ENCODE measurements around the gene FLT1. TPM values are rescaled to one million over a fixed set of nuclear protein-coding genes. Genes with fewer than 3 reads are reported as not detected.

The FLT1 gene
- total and polyA plus RNA-seq, 2 of the 13 experiments (the other 11 are each of a cell fraction or from before 2014, with no cell fraction given) = 0.02 TPM; not detected in 1

GRCh38 chr13:28448651-28449358, 46.1 kb downstream of the FLT1 start:
- no peak for DNase-seq (ENCODE audit: low spot score)
- H3K4me1 ChIP-seq (ENCODE audit: insufficient read depth, low read length) = no peaks in the 10 kb centered on the region
- H3K9me3 ChIP-seq (ENCODE audit: low read length) = peaks cover 4% of the 10 kb centered on the region; the same call in 1 of the 2 replicates
- WGBS (ENCODE audit: low lambda C conversion rate) = 33% methylated on average over 4 of the region's 4 CpGs
- H3K27ac ChIP-seq (ENCODE audit: extremely low read length, insufficient read depth, low read length) = no peak overlapping the region
- no peak for FAIRE-seq
- no peak overlapping the region for H3K4me2 ChIP-seq (ENCODE audit: low read depth, low read length)
- CTCF ChIA-PET (ENCODE audit: low intra/inter-chr PET ratio, low total read pairs) = no interaction called here
- no peak overlapping the region for H3K4me3 ChIP-seq (replicated peaks in 1 of 3; ENCODE audit: insufficient read depth in 1 of 3, low read depth in 2 of 3, low read length in 3 of 3)
- H3K9ac ChIP-seq (ENCODE audit: insufficient read depth, low read depth, low read length) = no peak overlapping the region
- H3K27me3 ChIP-seq (ENCODE audit: control insufficient read depth in 1 of 2, insufficient read depth in 2 of 2, low read length in 2 of 2) = no peaks in the 10 kb centered on the region
- H3K79me2 ChIP-seq (ENCODE audit: insufficient read depth, low read length) = no peaks in the 10 kb centered on the region
- H4K20me1 ChIP-seq (ENCODE audit: insufficient read depth, low read length) = no peaks in the 10 kb centered on the region
- no peak overlapping the region for H2AFZ ChIP-seq (ENCODE audit: low read length)
- intact Hi-C loops (cut with micrococcal nuclease; ENCODE audit: unreplicated experiment) = no loop called here
- in situ Hi-C loops (cut with HindIII; ENCODE audit: extremely low pct_ligation_motif_present, low pct_unique_long_range_greater_than_20kb) = no loop called here
- no TSS peak for BruUV-seq (replicated peaks)
- POLR2A ChIA-PET = no interaction called here
- TF ChIP-seq MAFF (IDR thresholded peaks at IDR 0.05; ENCODE audit: low read depth, low read length) (0 out of 2 replicates have a peak, but pooled peaks have one; percentile 8), KDM6A (CRISPR knock-in tag; IDR thresholded peaks at IDR 0.05; ENCODE audit: low read depth) (no peak)
- no peaks in the 10 kb centered on the region for H3K36me3 ChIP-seq (replicated peaks in 1 of 2; ENCODE audit: control insufficient read depth in 1 of 2, insufficient read depth in 2 of 2, low read length in 2 of 2)
- ATAC-seq = no peak

GRCh38 chr13:28447989-28448388, 46.9 kb downstream of the FLT1 start:
- no peak overlapping the region for H3K4me3 ChIP-seq (replicated peaks in 1 of 3; ENCODE audit: insufficient read depth in 1 of 3, low read depth in 2 of 3, low read length in 3 of 3)
- no peaks in the 10 kb centered on the region for H3K27me3 ChIP-seq (ENCODE audit: control insufficient read depth in 1 of 2, insufficient read depth in 2 of 2, low read length in 2 of 2)
- no peak overlapping the region for H3K4me2 ChIP-seq (ENCODE audit: low read depth, low read length)
- ChIA-PET CTCF (ENCODE audit: low intra/inter-chr PET ratio, low total read pairs) (no interaction called here), POLR2A (no interaction called here)
- FAIRE-seq (no peak), ATAC-seq (no peak), DNase-seq (ENCODE audit: low spot score) (no peak)
- no peak overlapping the region for H3K9ac ChIP-seq (ENCODE audit: insufficient read depth, low read depth, low read length)
- no peaks in the 10 kb centered on the region for H3K36me3 ChIP-seq (replicated peaks in 1 of 2; ENCODE audit: control insufficient read depth in 1 of 2, insufficient read depth in 2 of 2, low read length in 2 of 2)
- peak; percentile 78 for TF ChIP-seq ZNF7 (CRISPR knock-in tag; IDR thresholded peaks at IDR 0.05)
- TF ChIP-seq ZNF207 (IDR thresholded peaks at IDR 0.05; ENCODE audit: borderline replicate concordance) = no peak
- intact Hi-C loops (cut with micrococcal nuclease; ENCODE audit: unreplicated experiment) = no loop called here
- in situ Hi-C loops (cut with HindIII; ENCODE audit: extremely low pct_ligation_motif_present, low pct_unique_long_range_greater_than_20kb) = no loop called here
- no peaks in the 10 kb centered on the region for H3K4me1 ChIP-seq (ENCODE audit: insufficient read depth, low read length)
- no peak overlapping the region for H2AFZ ChIP-seq (ENCODE audit: low read length)
- peaks cover 4% of the 10 kb centered on the region; the same call in 1 of the 2 replicates for H3K9me3 ChIP-seq (ENCODE audit: low read length)
- no TSS peak for BruUV-seq (replicated peaks)
- H3K79me2 ChIP-seq (ENCODE audit: insufficient read depth, low read length) = no peaks in the 10 kb centered on the region
- no peak overlapping the region for H3K27ac ChIP-seq (ENCODE audit: extremely low read length, insufficient read depth, low read length)
- H4K20me1 ChIP-seq (ENCODE audit: insufficient read depth, low read length) = no peaks in the 10 kb centered on the region
